Lower leg skin (tissue), 4 donors: ENCODE measurements around the gene FAM9B. TPM values are rescaled to one million over a fixed set of nuclear protein-coding genes. Genes with fewer than 3 reads are reported as not detected.
"Not testable (repeated sequence)": the region's sequence is repeated elsewhere in the genome, so short reads cannot be mapped to it uniquely, and the experiment has no call there.

ENCODE experiments used
- DNase-seq, 2 donors: peaks; one replicate each; pipeline ENCODE4 v3.0.0-alpha.2; 2019; ENCODE audit warnings: low spot score in 2 of 2
- H3K4me3 ChIP-seq: fragments of 200-600 bp; sonication (generic); 2 replicates; pipeline ENCODE4 v1.5.1; 2017; ENCODE audit warnings: mild to moderate bottlenecking, low read depth; ENCODE audit not compliant: poor library complexity, severe bottlenecking
- POLR2A ChIP-seq, 2 donors: fragments of 450-650 bp; IDR thresholded peaks; one replicate each; pipeline ENCODE4 v1.6.1; 2016 to 2017; ENCODE audit warnings: antibody characterized with exemption in 2 of 2, mild to moderate bottlenecking in 1 of 2, moderate library complexity in 1 of 2
- WGBS, 2 donors: methylation state at CpG; one replicate each; pipeline ENCODE4 v1.1.5; 2018; 5-methylcytosine and 5-hydroxymethylcytosine counted together
- intact Hi-C: fragments of 100-400 bp; cut with DNase I; formaldehyde crosslinking; loops from one replicate; pipeline ENCODE4 v1.15.0; 2023; ENCODE audit warnings: low total_unique reads
- total RNA-seq, 4 donors: library from RNA; depleted of rRNA; stranded (reverse); fragments of >200 nt; gene quantifications; one replicate each; pipeline ENCODE4 v1.1.0, GENCODE V29; 2016
- TF ChIP-seq, protein P1 (sequence below), 3 donors: fragments of 450-650 bp; IDR thresholded peaks; one replicate each; pipeline ENCODE4 v1.5.1; 2016; ENCODE audit warnings: antibody characterized with exemption in 3 of 3, mild to moderate bottlenecking in 3 of 3, moderate library complexity in 2 of 3

The FAM9B gene
- total RNA-seq, 4 donors from 2014 or later: not detected

GRCh38 chrX:9038244-9038643 lies 4.3 kb upstream of the FAM9B start:
- intact Hi-C loops: loop anchor here (10.0 kb wide), 1 partner anchor 67 kb away; no protein-coding TSS in a partner anchor
- no peak overlapping the region for H3K4me3 ChIP-seq
- TF ChIP-seq, protein P1, sequence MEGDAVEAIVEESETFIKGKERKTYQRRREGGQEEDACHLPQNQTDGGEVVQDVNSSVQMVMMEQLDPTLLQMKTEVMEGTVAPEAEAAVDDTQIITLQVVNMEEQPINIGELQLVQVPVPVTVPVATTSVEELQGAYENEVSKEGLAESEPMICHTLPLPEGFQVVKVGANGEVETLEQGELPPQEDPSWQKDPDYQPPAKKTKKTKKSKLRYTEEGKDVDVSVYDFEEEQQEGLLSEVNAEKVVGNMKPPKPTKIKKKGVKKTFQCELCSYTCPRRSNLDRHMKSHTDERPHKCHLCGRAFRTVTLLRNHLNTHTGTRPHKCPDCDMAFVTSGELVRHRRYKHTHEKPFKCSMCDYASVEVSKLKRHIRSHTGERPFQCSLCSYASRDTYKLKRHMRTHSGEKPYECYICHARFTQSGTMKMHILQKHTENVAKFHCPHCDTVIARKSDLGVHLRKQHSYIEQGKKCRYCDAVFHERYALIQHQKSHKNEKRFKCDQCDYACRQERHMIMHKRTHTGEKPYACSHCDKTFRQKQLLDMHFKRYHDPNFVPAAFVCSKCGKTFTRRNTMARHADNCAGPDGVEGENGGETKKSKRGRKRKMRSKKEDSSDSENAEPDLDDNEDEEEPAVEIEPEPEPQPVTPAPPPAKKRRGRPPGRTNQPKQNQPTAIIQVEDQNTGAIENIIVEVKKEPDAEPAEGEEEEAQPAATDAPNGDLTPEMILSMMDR (IDR thresholded peaks at IDR 0.05): no peak
- TF ChIP-seq POLR2A (IDR thresholded peaks at IDR 0.05): no peak
- WGBS, 2 donors: 65% methylated on average over 4 of the region's 4 CpGs
- DNase-seq: no peak

DNA sequence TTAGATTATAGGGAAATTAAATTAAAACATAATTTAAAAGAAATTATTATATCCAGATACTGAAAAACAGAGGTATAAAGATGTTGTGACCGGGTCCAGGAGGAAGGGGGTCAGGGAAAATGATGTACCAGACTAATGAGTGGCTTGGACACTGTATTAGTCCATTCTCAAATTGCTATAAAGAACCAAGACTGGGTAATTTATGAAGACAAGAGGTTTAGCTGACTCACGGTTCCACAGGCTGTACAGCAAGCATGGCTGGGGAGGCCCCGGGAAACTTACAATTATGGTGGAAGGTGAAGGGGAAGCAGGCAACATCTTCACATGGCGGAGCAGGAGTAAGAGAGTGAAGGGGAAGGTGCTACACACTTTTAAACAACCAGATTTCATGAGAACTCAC lies 3.4 kb upstream of the FAM9B start:
- DNase-seq: no peak
- WGBS, 2 donors: 79 to 84% methylated on average over 4 of the region's 4 CpGs
- H3K4me3 ChIP-seq: no peak overlapping the region
- intact Hi-C loops: loop anchor here (10.0 kb wide), 1 partner anchor 68 kb away; no protein-coding TSS in a partner anchor
- TF ChIP-seq POLR2A (IDR thresholded peaks at IDR 0.05): no peak

- no peak overlapping the region for H3K4me3 ChIP-seq
- no peak for DNase-seq
- TF ChIP-seq, protein P1 (IDR thresholded peaks at IDR 0.05): no peak
- TF ChIP-seq POLR2A (IDR thresholded peaks at IDR 0.05): no peak
- 94 to 100% methylated on average over 1 to 16 of the region's 17 CpGs for WGBS, 2 donors
- intact Hi-C loops: loop anchor here (10.0 kb wide), 1 partner anchor 71 kb away; no protein-coding TSS in a partner anchor
Observed at GRCh38 chrX:9033586-9033985, 341 bp downstream of the FAM9B start.

DNA sequence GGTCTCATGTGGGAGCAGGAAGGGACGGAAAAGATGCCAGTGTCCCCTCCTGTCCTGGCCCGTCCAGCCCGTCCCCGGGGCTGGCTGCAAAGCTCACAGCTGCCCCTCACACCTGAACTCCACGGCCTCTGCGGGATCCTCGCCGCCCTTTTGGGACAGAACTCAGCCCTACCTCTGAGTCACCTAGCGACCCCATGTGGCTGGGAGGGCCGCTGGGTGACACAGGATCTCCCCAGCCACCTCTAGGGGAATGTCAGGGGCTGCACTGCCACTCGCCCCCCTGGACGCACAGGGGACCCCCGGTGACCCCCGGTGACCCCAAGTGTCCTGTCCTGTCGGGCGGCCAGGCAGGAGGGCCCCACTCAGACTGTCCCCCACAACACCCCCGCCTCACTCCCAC lies 748 bp downstream of the FAM9B start:
- intact Hi-C loops: loop anchor here (10.0 kb wide), 1 partner anchor 72 kb away; no protein-coding TSS in a partner anchor
- DNase-seq: no peak
- 87 to 91% methylated on average over 6 to 12 of the region's 17 CpGs for WGBS, 2 donors
- H3K4me3 ChIP-seq: no peak overlapping the region
- TF ChIP-seq, protein P1 (IDR thresholded peaks at IDR 0.05): no peak
- no peak for TF ChIP-seq POLR2A (IDR thresholded peaks at IDR 0.05)

- DNase-seq: no peak
- no peak overlapping the region for H3K4me3 ChIP-seq
- TF ChIP-seq, protein P1 (IDR thresholded peaks at IDR 0.05): no peak
- no peak for TF ChIP-seq POLR2A (IDR thresholded peaks at IDR 0.05)
- WGBS, 2 donors: 89 to 91% methylated on average over 2 of the region's 2 CpGs
- intact Hi-C loops: no loop called here
Observed at GRCh38 chrX:9023293-9023692, 10.6 kb downstream of the FAM9B start.

DNA sequence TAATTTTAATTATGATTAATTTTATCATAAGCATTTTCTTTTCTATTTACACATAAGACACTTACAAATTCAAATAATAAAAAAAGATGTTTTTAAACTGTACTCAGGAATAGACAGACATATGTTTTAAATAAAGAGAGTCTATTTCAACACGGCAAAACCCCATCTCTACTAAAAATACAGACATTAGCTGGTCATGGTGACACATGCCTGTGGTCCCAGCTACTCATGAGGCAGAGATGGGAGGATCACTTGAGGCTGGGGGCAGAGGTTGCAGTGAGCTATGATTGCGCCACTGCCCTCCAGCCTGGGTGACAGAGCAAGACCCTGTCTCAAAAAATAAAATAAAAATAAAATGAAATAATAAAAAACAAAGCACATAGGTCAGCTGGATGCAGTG lies 14.8 kb downstream of the FAM9B start:
- 61 to 73% methylated on average over 2 of the region's 2 CpGs for WGBS, 2 donors
- H3K4me3 ChIP-seq: no peak overlapping the region
- no peak for DNase-seq
- intact Hi-C loops: no loop called here
- no peak for TF ChIP-seq POLR2A (IDR thresholded peaks at IDR 0.05)
- TF ChIP-seq, protein P1 (IDR thresholded peaks at IDR 0.05): no peak

DNA sequence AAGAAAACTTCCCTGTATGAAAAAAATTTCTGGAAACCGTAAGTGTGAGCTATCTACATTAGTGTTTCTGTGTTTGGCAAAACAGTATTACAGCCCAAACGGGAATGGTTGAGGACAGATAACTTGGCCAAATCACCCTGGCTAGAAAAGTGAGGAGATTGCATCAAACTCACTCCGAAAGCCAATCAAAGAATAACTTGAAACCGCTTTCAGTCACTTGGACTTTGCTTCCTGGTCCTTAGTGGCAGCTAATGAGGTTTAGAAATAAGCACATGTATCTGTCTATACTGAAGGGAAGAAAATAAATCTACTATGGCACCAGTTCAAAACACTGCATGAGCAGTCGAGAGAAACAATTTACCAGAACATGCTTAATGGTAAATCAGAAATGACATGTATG lies 15.6 kb downstream of the FAM9B start:
- H3K4me3 ChIP-seq, intact Hi-C loops, DNase-seq: not testable (repeated sequence)
- WGBS, 2 donors: 47 to 51% methylated on average over 5 of the region's 5 CpGs
